Activated CD4-positive, alpha-beta T cell treated with anti-CD3 and anti-CD28 coated beads for 1 hour (primary cell): Measurements from ENCODE around the gene NLRC3.

Experiments
- DNase-seq: peaks from one replicate; pipeline ENCODE4 v3.0.0-alpha.2; 2020

NLRC3 gene

GRCh38 chr16:3541527-3542155, 35.6 kb downstream of the NLRC3 start:
- no peak for DNase-seq

GRCh38 chr16:3538222-3538621, 39.0 kb downstream of the NLRC3 start:
- no peak for DNase-seq

- no peak for DNase-seq
Measured at GRCh38 chr16:3536851-3537250, 40.4 kb downstream of the NLRC3 start.

- DNase-seq = no peak
Measured at GRCh38 chr16:3536271-3536731, 40.9 kb downstream of the NLRC3 start.

- DNase-seq = no peak
Measured at GRCh38 chr16:3534126-3534525, 43.1 kb downstream of the NLRC3 start.

GRCh38 chr16:3532741-3533140, 44.5 kb downstream of the NLRC3 start:
- DNase-seq = no peak

GRCh38 chr16:3530371-3530914, 46.8 kb downstream of the NLRC3 start:
- no peak for DNase-seq

GRCh38 chr16:3529175-3529574, 48.0 kb downstream of the NLRC3 start:
- no peak for DNase-seq

GRCh38 chr16:3528406-3528805, 48.8 kb downstream of the NLRC3 start:
- no peak for DNase-seq

- peak; percentile 22 for DNase-seq
Measured at GRCh38 chr16:3527216-3527829, 49.9 kb downstream of the NLRC3 start.

GRCh38 chr16:3525951-3526350, 51.3 kb downstream of the NLRC3 start:
- DNase-seq = no peak

GRCh38 chr16:3523281-3523680, 53.9 kb downstream of the NLRC3 start:
- DNase-seq = no peak

- DNase-seq = no peak
Measured at GRCh38 chr16:3520841-3521240, 56.4 kb downstream of the NLRC3 start.

GRCh38 chr16:3520413-3520812, 56.8 kb downstream of the NLRC3 start:
- DNase-seq = no peak

GRCh38 chr16:3519581-3519980, 57.6 kb downstream of the NLRC3 start:
- no peak for DNase-seq

- DNase-seq = no peak
Measured at GRCh38 chr16:3518986-3519348, 58.2 kb downstream of the NLRC3 start.

- no peak for DNase-seq
Measured at GRCh38 chr16:3518292-3518985, 58.8 kb downstream of the NLRC3 start.

GRCh38 chr16:3515897-3516296, 61.3 kb downstream of the NLRC3 start:
- no peak for DNase-seq

GRCh38 chr16:3514621-3515020, 62.6 kb downstream of the NLRC3 start:
- DNase-seq = no peak

- no peak for DNase-seq
Measured at GRCh38 chr16:3513892-3514583, 63.2 kb downstream of the NLRC3 start.

- no peak for DNase-seq
Measured at GRCh38 chr16:3511286-3512180, 65.7 kb downstream of the NLRC3 start.

GRCh38 chr16:3510416-3510815, 66.8 kb downstream of the NLRC3 start:
- no peak for DNase-seq
